HG03139 (cell line): ENCODE results near the gene ASAP3.
"Not testable (repeated sequence)": the region's sequence is repeated elsewhere in the genome, so short reads cannot be mapped to it uniquely, and the experiment has no call there.

ENCODE experiments used
- ATAC-seq: cut with Tn5 transposase; IDR thresholded peaks from one replicate; pipeline ENCODE4 v1.9.1; 2021; ENCODE audit not compliant: unreplicated experiment

The ASAP3 gene

DNA sequence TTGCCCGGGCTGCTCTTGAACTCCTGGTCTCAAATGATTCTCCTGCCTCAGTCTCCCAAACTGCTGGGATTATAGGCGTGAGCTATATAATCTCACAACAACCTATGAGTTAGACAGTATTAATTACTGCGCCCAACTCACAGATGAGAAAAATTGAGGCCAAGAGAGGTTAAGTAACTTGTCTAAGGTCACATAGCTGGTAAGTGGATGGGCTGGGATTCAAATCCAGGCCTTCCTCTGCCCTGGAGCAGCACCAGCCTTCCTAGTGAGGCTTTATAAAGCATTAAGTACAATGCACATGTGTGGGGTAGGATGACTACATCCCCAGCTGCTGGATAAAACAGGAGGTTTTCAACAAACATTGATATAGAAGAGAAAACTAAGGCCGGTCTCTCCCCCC, 31.9 kb upstream of the ASAP3 start:
- no peak for ATAC-seq

DNA sequence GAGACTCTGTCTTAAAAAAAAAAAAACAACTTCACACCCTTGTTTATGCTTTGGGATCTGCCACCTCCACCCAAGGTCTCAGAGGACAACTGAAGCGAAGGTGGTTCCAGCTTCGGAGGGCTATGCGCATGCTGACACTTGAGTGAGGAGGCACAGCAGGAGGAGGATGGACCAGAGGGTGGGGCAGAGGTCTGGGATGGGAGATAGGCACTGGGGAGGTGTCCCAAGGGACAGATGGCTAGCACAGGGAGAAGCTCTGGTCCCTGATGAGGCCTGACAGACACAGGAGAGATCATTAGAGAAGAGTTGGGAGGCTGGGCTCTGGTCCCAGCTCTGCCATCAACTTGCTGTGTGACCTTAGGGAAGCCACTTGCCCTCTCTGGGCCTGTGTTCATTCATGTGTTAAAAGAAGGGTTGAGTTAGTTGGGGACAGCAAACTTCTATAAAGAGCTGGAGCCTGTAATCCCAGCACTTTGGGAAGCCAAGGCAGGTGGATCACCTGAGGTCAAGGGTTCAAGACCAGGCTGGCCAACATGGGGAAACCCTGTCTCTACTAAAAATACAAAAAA, 30.2 kb upstream of the ASAP3 start:
- no peak for ATAC-seq

DNA sequence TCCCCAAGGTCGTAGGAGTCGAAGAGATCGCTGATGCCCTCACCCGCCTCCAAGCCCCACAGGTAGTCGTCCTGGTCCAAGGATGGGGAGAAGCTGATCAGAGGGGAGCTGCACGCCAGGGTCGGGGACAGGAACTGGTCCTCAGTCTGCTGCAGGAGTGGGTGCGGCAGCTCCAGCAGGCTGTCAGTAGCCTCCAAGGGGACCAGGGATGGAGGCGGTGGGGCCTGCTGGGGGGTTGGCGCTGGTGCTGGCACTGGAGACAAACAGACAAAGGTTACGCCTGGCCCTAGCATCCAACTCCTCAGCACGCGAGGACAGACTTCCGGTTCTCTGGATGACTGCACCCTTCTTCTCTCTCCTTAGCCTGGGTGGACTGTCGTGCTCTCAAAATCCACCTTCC, 25.9 kb upstream of the ASAP3 start:
- ATAC-seq, result no peak

GRCh38 chr1:23506376-23507107, 22.6 kb upstream of the ASAP3 start:
- ATAC-seq, result no peak

- ATAC-seq, result no peak
Measured at GRCh38 chr1:23505851-23506250, 21.9 kb upstream of the ASAP3 start.

DNA sequence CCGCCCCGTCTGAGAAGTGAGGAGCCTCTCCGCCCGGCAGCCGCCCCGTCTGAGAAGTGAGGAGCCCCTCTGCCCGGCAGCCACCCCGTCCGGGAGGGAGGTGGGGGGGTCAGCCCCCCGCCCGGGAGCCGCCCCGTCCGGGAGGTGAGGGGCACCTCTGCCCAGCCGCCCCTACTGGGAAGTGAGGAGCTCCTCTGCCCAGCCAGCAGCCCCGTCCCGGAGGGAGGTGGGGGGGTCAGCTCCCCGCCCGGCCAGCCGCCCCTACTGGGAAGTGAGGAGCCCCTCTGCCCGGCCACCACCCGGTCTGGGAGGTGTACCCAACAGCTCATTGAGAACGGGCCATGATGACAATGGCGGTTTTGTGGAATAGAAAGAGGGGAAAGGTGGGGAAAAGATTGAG, 20.2 kb upstream of the ASAP3 start:
- ATAC-seq, result not testable (repeated sequence)

DNA sequence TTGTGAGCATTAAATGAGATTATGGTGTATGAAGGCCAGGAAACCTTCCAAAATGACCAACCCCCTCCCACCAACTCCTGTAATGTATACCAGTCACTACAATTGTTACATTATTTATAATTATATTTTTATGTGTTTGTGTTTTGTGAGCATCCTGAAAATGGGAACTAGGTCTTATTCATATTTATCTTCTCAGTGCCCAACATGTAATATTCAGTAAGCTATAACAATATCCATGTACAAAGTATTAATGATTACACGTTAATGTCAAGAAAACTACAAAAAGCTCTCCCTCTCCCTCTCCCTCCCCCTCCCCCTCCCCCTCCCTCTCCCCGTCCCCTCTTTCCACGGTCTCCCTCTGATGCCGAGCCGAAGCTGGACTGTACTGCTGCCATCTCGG, 19.0 kb upstream of the ASAP3 start:
- no peak for ATAC-seq

DNA sequence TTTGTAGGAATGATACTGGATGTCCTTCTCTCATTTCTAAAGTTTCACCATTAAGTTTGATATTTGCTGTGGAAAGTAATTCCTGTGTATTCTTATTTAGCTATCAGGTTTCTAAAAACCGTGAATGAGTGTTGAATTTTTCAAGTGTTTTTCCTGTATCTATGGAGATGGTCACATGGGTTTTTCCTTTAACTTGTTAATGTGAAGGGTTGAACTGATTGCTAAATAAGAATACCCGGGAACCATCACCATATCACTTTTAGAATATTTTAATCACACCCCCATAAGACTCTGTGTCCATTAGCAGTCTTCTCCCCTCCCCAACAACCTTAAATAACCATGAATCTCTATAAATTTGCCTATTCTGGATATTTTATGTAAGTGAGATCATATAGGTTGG, 16.5 kb upstream of the ASAP3 start:
- ATAC-seq, result no peak

DNA sequence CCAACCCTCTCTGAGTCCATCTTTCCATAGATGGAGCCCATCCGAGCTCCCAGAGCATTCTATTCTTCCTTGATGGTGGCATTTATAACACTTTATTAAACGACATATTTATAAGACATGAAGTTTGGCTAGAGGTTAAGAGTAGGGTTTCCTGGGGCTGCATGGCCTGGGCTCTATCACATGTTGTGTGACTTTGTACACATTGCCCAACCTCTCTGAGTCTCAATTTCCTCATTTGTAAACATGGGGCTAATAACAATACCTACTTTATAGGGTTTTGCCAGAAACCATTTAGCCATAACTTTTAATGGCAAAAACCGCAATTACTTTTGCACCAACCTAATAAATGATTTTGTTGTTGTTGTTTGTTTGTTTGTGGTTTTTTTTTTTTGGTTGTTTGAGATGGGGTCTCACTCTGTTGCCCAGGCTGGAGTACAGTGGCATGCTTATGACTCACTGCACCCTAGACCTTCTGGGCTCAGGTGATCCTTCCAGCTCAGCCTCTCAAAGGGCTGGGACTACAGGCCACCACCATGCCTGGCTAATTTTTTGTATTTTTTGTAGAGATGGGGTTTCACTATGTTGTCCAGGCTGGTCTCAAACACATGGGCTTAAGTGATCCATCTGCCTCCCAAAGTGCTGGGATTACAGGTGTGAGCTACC, 13.9 kb upstream of the ASAP3 start:
- ATAC-seq, result no peak

GRCh38 chr1:23496490-23497181, 12.7 kb upstream of the ASAP3 start:
- ATAC-seq, result no peak

DNA sequence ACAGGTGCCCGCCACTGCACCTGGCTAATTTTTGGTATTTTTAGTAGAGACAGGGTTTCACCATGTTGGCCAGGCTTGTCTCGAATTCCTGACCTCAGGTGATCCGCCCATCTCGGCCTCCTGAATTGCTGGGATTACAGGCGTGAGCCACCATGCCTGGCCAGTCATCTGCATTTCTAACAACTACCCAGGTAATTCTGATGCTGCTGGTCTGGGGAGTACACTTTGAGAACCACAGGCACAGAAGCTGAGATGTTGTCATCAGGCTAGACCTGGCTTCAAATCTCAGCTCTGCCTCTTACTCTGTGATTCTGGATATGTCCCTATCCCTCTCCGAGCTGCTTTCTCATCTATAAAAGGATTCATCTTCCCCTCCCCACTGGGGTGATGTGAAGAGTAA, 10.9 kb upstream of the ASAP3 start:
- ATAC-seq, result not testable (repeated sequence)

GRCh38 chr1:23492776-23493175, 8.8 kb upstream of the ASAP3 start:
- not testable (repeated sequence) for ATAC-seq

DNA sequence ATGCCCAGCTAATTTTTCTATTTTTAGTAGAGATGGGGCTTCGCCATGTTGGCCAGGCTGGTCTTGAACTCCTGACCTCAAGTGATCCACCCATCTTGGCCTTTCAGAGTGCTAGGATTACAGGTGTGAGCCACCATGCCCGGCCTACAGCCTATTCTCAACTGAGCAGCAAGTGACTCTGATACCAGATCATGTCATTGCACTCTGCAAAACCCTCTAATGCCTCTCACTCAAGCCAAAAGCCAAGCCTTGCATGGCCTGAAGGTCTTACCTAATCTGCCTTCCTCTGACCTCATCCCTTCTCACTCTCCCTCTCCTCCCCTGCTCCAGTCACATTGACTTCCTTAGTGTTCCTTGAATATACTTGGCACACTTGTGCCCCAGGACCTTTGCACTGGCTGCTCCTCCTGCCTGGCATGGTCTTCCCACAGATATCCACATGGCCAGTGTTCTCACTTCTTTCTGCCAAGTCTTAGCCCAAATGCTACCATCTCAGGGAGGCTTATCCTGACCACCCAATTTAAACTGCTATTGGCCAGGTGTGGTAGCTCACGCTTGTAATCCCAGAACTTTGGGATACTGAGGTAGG, 8.2 kb upstream of the ASAP3 start:
- no peak for ATAC-seq

- no peak for ATAC-seq
Measured at GRCh38 chr1:23489842-23490241, 5.9 kb upstream of the ASAP3 start.

- ATAC-seq, result no peak
Measured at GRCh38 chr1:23485002-23485332, 988 bp upstream of the ASAP3 start.

- ATAC-seq, result no peak
Measured at GRCh38 chr1:23484253-23485001, 448 bp upstream of the ASAP3 start.

DNA sequence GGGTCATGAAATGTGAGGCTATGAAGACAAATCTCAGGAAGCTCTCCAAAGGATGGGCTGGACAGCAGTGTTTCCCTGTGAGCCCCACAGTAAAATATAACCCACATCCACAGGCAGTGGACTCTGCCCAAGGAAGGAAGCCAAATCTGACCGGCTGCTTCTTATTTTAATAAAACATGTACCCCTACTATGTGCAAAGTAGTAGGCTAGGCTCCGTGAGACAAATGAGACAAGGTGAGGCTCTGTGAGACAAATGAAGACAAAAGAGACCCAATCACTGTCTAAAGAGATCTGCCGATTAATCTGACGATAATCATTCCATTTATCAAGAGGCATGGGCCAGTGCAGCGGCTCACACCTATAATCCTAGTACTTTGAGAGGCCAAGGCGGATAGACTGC, 2.1 kb downstream of the ASAP3 start:
- ATAC-seq, result no peak

GRCh38 chr1:23481026-23481597, 2.9 kb downstream of the ASAP3 start:
- ATAC-seq, result no peak

- no peak for ATAC-seq
Measured at GRCh38 chr1:23480187-23481025, 3.6 kb downstream of the ASAP3 start.

GRCh38 chr1:23479666-23479941, 4.4 kb downstream of the ASAP3 start:
- ATAC-seq, result no peak
